ENCODE measurements around the gene CXCR5.
A peak's percentile ranks its signal among the peaks of the same experiment; 100 is the strongest.

Gene CXCR5

DNA sequence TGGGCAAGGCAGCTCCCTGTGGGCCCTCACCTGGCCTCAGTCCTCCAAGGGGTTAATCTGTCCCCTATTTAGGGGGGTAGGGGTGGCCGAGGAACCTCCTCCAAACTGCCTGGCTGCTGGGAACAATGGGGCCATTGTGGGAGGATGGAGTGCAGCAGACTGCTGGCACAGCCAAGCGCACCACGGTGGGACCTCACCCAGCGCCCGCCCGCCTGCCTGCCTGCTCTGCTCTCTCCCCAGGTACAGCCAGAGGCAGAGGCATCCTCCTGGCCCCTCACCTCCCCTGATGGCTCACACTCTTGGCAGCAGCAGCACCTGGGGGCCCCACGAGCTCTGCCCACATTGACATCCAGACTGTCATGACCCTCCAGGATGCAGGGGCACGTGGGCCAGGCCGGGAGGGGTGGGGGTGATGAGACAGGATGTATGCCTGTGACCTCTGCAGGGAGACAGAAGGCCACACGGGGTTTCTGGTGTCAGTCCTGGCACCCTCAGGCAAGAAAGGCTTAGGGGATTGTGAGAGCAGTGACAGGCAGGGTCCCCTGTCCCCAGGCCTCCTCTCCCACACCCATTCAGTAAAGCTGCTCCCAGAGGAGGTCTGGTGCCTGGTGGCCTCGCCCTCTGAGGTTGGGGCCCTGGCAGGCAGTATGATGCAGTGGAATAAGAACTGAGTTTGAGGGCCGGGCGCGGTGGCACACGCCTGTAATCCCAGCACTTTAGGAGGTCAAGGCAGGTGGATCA is 30.7 kb downstream of the CXCR5 start:
- no peak for DNase-seq

DNA sequence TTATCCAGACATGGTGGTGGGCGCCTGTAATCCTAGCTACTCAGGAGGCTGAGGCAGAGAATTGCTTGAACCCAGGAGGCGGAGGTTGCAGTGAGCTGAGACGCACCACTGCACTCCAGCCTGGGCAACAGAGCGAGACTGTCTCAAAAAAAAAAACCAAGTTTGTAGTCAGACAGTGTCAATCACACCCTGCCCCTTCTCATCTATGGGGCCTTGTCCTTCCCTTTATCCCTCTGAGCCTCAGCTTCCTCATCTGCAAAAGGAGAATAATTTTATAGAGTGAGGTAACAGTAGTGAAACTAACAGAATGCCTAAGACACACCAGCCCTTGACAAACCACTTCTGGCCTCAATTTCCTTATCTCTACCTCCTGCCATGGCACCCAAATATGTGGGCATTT is 31.3 kb downstream of the CXCR5 start:
- DNase-seq: no peak

DNA sequence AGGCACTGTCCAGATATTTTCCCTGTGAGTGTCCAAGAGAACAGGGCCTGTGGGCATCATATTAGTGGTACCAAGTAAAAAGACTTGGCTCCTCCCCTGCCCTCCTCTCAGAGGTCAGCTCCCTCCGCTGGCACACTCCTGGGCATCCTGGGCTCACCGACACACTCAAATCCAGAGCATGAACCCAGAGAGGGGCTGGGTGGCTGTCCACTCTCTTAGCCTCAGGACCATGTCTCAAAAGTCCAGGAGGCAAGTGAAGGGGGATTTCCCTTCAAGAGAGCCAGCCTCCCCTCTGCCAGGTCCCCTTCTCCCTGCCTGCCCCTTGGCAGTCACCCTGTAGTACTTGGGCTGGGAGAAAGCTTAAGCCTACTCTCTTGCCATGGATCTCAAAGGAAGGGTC is 31.7 kb downstream of the CXCR5 start:
- DNase-seq: no peak

DNA sequence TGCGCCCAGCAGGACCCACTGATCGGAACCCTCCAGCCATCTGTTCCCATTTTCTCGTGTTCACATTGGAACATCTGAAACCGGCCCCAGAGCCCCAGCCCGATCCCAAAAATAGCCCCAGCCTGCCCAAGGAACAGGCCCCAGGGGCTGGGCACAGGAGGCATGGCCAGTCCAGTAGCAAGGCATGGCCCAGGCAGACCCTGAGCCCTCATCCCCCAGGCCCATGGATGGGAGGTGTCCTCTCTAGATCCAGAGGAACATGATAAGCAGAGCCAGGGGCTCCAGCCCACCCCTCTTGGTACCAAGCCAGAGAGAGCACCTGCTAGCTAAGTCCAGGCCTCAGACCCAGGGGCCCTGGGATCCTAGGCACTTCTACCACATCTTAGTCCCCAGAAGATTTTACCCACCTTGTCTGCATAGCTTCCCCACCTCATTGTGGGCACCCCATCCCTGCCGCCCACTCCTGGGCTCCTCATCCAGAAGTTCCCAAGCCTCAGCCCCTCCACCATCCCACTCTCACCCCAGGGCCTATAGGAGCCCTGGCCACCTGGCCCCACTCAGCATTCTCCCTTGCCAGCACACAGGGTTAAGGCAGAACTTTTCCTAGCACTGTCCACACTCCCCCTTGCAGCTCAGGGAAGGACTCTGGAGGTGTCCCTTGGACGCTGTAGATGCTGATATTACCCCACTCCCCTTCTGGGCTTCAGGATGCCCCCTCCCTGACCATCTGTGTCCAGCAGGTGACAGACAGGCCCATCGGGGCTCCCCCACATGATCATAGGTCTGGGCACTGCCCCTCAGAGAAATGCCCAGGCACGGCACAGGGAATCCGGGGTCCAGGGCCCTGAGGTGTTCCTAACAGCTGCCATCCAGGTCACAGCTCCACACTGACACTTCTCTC is 32.5 kb downstream of the CXCR5 start:
- DNase-seq: peak in 1 of 2 experiments; percentile 14

DNA sequence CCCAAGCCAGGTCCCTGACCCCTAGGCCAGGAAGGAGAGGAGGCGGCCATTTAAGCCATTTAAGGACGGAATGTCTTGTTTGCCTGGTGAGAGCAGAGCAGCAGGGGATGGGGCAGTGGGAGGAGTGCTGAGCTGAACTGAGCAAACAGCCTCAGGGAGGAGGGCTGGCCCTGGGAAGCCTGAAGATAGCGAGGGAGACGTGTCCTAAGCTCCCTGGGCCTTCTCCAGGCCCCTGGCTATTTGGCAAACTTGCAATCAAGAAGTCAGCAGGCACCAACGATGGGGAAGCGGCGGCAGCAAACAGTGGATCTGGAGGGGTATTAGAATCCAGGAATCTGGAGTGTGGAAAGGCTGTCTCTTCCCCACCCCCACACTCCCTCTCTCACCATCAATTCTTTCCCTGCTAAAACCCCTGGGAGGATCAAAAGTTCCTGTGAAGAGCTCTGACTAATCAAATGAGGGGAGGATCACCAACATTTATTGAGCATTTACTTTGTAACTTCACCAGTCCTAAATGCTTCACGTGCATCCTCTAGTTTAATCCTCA is 33.2 kb downstream of the CXCR5 start:
- DNase-seq: no peak

DNA sequence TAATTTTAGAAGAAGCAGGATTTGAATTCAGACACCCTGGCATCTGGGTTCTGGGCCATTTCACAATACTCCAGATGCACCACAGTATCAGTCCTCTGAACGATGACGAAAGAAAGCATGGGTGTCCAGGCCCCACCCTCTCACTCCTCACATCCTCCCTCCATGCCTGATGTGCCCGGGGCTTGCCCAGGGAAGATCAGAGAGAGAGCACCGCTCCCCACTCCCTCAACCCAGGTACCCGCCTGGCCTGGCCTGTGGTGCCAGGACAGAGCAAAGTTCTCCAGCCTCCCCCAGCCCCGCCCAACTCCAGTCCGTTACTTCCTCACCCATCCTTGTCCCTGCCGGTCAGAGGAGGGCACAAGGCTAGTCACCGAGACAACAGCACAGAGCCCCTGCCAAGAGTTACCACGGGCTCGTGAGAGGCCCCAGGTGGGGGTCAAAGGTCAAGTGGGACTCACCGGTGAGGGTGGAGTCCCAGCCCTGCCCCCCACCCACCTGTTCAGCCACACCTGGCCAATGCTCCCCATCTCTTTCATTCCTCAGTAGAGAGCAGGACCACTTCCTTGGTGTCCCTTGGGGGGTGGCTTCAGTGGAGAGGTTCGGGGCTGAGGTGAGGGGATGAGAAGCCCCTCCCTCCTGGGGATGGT is 33.9 kb downstream of the CXCR5 start:
- DNase-seq: no peak

DNA sequence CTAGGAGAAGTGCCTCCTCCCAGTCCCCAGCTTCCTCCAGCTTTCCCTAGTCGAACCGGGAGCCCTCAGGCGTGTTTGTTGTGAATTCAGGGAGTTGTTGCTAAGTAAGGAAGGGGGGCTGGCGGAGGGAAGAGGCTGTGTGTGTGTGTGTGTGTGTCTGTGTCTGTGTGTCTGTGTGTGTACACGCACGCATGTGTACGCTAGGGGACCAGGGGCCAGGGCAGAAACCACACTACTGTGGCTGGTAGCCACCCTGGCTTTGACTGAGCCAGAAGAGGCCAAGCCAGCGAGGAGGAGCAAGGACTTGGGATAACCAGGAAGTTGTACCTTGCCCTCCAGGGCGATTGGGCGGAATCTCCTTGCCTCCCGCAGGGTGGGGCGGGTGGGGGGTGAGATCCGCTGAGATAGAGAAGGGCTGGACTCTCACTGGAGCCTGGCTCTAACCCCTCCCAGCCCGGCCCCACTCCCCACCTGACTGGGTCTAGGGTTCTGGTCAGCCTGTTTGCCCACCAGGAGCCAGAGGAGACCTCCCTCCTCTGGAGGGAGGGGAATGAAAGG is 34.5 kb downstream of the CXCR5 start:
- no peak for DNase-seq

DNA sequence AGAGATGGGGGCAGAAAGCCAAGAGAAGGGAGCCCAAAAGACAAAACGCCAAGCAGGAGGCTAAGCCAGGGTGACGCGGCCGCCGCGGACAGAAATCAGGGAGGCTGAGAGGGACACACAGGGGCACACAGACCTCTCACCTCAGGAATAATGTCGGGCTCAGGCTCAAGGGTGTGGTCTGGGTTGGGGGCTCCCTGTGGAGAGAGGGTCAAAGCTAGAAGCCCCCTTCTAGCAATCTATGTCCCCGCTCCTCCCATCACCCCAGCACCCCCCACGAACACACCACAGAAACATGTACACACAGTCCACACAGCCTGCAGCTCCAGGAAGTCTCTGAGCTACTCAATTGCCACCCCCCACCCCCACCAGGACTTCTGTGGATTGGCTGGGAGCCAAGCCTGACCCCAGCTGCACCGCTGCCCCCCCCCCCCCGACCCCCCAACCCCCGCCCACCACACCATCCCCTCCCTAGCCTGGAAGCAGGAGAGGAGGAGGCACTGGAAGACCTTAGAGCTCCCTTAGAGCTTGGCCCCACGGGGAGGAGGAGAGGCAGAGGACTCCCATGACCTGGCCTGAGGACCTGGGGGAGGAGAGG is 35.1 kb downstream of the CXCR5 start:
- DNase-seq: no peak

DNA sequence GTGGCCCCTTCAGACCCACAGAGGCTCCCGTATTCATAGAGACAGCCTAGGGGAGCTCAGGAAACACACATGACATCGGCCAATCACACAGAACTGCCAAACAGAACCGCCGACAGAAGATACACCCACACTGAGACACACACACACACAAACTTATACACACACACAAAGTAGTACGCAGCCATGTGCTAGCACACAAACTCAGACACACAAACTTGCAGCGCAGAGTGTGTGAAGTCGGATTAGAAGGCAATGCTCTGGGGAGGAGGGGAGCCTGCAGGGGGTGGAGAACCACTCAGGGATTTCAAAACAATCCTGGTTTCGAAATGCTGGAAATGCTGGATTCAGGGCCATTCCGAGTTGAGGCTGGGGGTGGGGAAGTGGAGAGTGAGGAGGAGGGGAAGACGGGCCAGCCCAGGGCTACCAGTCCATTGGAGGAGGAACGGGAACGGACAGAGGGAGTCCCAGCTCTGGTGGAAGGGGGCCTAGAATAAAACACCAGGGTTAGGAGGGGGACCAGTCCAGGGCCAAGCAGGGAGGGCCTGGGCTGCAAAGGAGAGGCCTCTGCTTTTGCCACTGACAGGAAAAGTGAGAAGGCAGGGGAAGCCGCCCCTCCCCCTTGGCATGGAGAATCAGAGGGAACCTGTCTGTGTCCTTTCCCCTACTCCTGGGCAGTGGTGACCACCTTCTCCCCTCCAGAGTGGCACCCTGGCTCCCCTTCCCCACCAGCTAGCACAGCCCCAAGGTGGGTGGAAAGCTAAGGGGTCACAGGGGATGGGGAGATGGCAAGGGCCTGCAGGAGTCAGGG is 37.6 kb downstream of the CXCR5 start:
- no peak for DNase-seq

DNA sequence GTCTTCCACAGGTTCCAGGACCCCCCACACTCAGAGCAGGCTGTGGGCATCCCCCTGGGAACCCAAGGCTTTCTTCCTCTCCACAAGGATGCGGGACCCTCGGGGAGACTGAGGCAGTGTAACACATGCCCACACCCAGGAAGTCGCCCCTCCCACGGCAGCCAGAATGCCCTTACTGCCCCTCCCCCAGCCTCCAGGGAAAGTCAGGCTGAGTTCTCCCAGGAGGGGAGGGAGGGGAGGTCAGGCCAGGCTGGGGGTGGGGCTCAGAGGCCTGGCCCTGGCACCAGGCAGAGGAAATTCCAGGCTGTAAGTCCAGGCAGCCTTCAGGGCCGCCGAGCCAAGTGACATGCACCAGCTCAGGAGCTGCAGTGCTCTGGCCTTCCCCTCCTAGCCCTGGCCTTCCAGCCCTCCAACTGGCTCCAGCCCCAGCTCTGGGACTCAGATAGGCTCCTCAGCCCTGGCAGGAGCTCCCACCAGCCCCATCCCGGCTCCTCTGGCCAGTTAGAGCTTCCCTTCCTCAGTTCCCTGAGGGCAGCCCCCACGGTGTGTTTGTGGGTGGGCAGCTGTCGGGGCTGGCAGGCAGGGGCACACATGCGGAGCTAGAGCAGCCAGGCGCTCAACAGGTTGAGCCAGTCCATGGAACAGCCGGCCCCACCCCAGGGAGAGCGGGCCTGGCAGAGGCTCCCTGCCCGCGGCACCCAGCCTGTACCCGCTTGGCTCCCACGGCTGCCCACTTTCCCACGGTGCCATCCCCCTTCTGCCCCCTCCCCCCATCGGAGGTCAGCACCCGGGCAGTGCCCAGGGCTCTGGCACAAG is 38.4 kb downstream of the CXCR5 start:
- no peak for DNase-seq

DNA sequence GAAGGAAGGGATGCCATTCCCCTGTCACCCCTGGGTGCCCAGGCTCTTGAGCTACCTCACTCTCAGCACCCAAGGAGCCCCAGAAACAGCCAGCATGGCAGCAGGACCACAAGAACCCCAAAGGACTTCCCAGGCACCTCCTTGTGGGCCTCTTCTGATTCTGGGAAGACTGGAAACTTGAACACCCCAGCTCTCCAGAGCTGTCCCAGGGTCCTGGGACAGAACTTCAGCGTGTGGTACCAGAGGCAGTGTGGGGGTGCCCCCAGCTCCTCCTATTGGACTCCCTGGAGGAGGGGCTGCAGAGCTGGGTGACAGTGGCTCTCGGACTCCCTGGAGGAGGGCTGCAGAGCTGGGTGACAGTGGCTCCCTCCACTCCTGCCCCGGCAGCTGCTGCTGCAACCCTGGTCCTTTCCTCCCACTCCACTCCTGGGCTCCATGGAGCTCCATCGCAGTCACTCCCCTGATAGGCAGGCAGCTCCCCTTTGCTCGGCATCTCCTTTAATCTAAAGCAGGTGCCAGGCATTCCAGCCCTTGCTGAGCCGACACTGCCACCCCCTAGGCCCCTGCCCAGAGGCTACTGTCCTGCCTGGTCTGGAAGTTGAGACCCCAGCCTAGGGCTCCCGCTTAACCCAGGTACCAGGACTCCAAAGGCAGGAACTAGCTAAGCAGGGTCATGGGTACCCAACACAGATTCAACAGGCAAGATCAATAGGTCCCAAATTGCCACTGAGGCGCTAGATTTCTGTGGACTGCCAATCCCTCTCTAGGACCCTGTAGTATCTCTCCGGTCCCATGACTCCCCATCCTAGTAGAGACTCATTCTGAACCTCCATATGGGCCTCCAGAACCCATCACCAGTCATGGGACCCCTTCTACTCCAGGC is 39.3 kb downstream of the CXCR5 start:
- DNase-seq: no peak

DNA sequence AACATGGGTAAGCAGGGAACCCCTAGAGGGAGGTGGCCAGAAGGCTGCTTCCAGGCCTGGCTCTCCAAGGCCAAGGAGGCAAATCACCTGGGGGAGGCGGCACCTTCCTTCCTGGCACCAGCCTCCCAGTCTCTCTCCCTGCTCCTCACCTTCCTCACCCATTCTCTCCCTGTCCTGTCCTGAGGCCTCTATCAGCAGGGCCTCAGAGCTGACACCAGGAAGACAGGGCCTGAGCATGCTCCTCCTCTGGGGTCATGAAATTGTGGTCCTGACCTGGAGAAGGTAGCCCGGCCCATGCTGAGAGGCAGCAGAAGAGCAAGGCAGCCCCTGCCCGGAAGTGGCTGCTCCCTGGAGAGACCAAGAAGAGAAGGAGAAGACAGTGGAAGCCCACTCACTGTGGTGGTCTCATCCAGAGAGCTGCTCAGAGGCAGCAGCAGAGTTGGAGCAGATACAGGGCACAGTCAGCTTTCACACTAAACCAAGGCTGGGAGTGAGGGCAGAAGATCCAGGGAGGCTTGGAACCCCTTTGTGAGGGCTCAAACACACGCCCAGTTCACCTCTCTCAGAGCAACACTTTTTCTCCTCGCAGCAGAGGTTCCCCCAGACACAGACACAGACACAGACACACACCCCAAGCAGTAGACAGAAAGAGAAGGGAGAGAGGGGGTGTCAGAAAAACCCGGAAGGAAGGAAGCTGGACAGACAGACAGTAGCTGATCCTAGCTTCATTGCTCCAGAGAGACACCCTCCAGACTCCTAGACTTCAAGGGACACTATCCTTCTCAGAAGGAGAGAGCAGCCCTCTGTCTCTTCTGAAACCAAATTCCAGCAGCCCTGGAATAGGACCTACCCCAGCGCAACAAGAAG is 40.3 kb downstream of the CXCR5 start:
- DNase-seq: no peak

DNA sequence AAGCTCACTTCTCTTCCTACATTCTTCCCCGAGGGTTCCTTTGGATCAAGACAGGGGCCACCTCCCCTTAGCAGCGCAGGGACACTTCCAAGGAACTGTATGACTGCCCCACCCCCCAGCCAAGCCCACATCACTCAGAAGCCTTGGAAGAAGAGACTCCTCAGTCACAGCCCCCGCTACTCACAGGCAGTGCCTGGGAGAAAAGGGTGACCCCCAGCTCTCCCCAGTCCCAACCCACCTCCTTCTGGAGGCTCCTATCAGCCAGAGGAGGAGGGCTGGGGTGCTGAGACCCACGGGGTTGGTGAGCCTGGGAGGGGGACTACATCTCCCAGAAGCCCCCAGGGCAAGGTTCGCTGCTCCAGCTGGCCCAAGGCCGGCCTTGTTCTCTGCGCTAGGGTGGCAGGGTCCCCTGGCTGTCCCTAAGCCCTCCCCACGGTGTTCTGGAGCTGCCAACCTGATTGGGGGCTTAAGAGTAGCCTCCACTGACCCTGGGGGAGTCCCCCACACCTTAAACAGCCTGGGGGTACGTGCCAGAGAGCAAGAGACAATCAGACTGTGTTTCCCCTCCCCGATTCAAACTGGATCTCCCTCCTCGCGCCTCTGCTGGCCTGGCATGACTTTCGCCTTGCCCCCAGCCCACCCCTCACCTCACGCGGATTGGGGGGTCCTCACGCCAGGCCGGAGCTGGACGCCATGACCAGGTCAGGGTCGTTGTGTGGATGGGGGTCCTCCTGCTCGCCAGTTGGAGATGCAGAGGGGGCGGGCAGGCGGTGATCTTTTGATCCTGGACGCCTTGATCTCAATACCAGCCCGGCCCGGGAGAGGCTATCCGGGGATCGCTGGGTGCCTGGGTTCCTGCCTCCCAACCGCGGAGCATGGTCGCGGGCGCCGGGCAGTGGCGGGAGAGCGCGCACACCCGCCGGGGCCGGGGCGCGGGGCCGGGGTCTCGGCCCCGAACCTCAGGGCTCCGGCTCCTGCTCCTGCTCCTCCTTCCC is 41.2 kb downstream of the CXCR5 start:
- peak; percentile 18 to 39 for DNase-seq

DNA sequence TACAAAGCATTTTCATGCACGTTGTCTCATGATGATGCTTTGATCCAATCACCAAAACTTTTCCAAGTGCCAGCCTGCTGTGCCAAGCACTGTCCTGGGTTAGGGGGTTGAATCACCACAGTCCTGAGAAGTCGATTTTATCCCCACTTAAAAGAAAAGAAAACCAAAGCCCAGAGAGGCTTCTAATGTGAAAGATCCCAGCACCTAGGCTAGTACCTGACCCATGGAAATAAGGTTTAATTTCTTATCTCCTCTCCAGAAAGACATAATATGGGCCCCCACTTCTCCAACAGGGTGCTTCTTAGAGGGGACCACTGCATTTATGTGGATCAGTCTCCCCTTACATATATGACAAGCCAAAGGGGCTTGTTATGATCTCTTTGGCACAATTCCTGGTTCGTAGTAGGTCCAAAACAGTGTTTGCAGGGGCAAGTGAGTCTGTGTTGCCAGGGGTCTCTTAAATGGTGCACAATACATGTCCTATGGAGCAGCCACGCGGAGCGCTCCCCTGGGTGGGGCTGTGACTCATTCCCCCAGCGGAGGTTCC is 43.9 kb downstream of the CXCR5 start:
- no peak for DNase-seq

DNA sequence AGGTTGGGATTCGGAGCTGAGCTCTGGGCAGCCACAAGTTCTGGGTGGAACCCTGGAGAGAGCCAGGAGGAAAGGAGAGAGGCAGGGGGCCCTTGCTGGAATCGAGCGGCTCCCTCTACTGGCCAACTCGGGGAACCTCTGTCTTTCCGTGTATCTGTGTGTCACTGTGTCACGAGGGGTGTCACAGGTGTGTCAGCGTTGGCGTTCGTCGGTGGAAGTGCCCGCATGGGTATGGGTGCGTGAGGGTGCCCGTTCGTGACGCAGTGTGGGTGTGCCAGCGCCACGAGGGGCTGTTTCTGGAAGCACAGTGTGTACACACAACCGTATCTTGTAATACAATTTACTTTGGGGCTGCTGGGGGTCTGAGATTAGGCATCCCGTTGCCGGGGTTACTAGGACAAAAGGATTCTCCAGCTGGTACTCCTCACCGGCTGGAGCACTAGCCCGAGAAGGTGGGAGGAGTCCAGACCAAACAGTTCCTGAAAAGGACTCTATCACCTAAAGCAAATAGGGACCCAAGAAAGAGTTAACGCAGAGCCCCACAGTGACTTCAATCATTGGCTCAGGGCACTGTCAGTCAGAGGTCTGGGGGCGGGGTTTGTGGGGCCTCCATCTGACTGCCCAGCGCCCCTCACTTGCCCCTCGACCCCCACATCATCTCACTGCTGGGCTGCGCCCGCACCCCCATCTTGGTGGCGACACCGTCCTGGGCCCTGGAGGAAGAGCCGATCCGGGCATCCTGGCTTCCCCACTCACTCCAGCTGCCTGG is 44.6 kb downstream of the CXCR5 start:
- DNase-seq: peak; percentile 83 to 87

DNA sequence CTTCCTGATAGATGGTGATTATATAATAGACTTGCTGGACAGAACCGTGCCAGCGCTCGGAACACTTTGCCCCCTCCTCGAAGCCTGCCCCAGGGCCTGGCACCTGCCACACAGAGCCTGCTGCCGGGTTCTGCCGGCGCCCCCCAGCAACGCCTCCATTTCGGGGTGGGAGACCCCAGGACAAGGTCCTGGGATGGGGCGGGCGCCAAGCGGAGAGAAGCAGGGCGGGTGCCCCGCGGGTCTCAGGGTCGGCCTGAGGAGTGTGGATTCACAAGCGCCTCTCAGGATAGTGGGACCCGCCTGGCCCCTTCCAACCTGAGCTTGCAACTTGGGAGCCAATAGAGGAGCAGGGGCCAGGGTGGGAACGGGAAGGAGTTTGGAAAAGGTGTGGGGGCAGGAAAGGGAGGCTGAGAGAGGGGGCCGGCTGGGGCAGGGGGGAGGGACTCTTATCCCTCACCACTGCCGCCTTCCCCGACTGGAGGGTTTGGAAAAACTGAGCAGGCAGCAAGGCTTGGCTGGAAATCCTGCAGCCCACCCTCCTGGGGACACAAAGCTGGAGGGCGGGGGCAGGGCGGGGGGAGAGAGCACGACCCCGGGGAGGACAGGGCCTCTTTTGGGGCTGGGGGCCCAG is 45.3 kb downstream of the CXCR5 start:
- DNase-seq: peak; percentile 73 to 76
